Right atrium auricular region (tissue), 2 donors: ENCODE results near the gene CREB3L4. TPM values are rescaled to one million over a fixed set of nuclear protein-coding genes. Genes with fewer than 3 reads are reported as not detected.
"Not testable (repeated sequence)": the region's sequence is repeated elsewhere in the genome, so short reads cannot be mapped to it uniquely, and the experiment has no call there.

Experiments
- DNase-seq: peaks from one replicate; pipeline ENCODE4 v3.0.0-alpha.2; 2019; ENCODE audit warnings: low spot score
- H3K27ac ChIP-seq, 2 donors: fragments of 200-600 bp; sonication (generic); 1 replicate in 1 of 2; 2 replicates in 1 of 2; pipeline ENCODE4 v1.5.1; 2016 to 2019
- H3K27me3 ChIP-seq, 2 donors: fragments of 200-600 bp; sonication (generic); one replicate each; pipeline versions ENCODE4 v1.5.1 to v1.6.0; 2017 to 2019
- H3K36me3 ChIP-seq: fragments of 200-600 bp; sonication (generic); one replicate; pipeline ENCODE4 v1.5.1; 2016
- H3K4me1 ChIP-seq, 2 donors: fragments of 200-600 bp; sonication (generic); one replicate each; pipeline versions ENCODE4 v1.5.1 to v1.6.0; 2017 to 2019
- H3K4me3 ChIP-seq, 2 donors: fragments of 200-600 bp; sonication (generic); 1 replicate in 1 of 2; 2 replicates in 1 of 2; pipeline ENCODE4 v1.5.1; 2017 to 2019; ENCODE audit warnings: mild to moderate bottlenecking in 1 of 2, moderate library complexity in 1 of 2
- H3K9me3 ChIP-seq, 2 donors: fragments of 200-600 bp; sonication (generic); one replicate each; pipeline ENCODE4 v1.5.1; 2019
- total RNA-seq, 2 donors: library from RNA; depleted of rRNA; stranded (reverse); fragments of >200 nt; gene quantifications; one replicate each; pipeline ENCODE4 v1.1.0, GENCODE V29; 2016
- TF ChIP-seq, protein P1 (sequence below), 2 donors: fragments of 200-600 bp; sonication (generic); IDR thresholded peaks; one replicate each; pipeline ENCODE4 v1.5.1; 2019; ENCODE audit warnings: antibody characterized with exemption in 2 of 2

CREB3L4 gene
- total RNA-seq, 2 donors from 2014 or later: 4.9 to 5.6 TPM

- H3K27me3 ChIP-seq: no peaks in the 10 kb centered on the region
- H3K9me3 ChIP-seq: no peaks in the 10 kb centered on the region
- no peak for DNase-seq
- H3K36me3 ChIP-seq: peaks cover 27% of the 10 kb centered on the region
- peaks cover 0 to 23% of the 10 kb centered on the region in 2 donors for H3K4me1 ChIP-seq
- TF ChIP-seq, protein P1, sequence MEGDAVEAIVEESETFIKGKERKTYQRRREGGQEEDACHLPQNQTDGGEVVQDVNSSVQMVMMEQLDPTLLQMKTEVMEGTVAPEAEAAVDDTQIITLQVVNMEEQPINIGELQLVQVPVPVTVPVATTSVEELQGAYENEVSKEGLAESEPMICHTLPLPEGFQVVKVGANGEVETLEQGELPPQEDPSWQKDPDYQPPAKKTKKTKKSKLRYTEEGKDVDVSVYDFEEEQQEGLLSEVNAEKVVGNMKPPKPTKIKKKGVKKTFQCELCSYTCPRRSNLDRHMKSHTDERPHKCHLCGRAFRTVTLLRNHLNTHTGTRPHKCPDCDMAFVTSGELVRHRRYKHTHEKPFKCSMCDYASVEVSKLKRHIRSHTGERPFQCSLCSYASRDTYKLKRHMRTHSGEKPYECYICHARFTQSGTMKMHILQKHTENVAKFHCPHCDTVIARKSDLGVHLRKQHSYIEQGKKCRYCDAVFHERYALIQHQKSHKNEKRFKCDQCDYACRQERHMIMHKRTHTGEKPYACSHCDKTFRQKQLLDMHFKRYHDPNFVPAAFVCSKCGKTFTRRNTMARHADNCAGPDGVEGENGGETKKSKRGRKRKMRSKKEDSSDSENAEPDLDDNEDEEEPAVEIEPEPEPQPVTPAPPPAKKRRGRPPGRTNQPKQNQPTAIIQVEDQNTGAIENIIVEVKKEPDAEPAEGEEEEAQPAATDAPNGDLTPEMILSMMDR (IDR thresholded peaks at IDR 0.05): no peak
- peak overlapping the region; percentile 94 to 96 for H3K27ac ChIP-seq
- H3K4me3 ChIP-seq: peak overlapping the region; percentile 93 to 98
These were observed 10.7 kb downstream of the CREB3L4 start for GRCh38 chr1:153978274-153978909.

- not testable (repeated sequence) for H3K27ac ChIP-seq, H3K4me3 ChIP-seq, DNase-seq, H3K27me3 ChIP-seq, H3K9me3 ChIP-seq
- Histone ChIP-seq H3K36me3 (peaks cover 20% of the 10 kb centered on the region), H3K4me1 (peaks cover 0 to 23% of the 10 kb centered on the region in 2 donors)
These were observed 11.4 kb downstream of the CREB3L4 start for GRCh38 chr1:153979091-153979490.

DNA sequence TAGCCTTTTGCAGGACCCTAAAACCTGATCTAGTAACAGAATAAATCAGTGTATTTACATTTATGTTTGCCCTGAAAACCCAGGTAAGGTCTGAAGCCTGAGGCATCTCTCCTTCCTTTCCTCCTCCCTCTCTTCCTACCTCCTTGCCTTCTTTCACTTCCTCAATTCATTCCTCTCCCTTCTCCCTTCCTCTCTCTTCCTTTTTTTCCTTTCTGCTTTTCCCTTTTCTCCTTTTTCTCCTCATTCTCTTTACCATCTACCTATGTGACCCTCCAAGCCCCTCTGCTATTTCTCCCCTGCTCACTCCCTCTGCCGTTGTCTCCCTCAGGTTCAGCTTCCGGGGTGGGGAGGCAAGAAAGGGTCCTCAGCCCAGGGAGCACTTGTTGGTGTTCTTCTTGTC, 14.0 kb downstream of the CREB3L4 start:
- H3K27ac ChIP-seq, DNase-seq, H3K9me3 ChIP-seq, H3K4me3 ChIP-seq, H3K36me3 ChIP-seq, H3K27me3 ChIP-seq: not testable (repeated sequence)
- peaks cover 0 to 33% of the 10 kb centered on the region in 2 donors for H3K4me1 ChIP-seq

- Histone ChIP-seq H3K27me3 (no peaks in the 10 kb centered on the region), H3K4me1 (peaks cover 0 to 26% of the 10 kb centered on the region in 2 donors), H3K9me3 (no peaks in the 10 kb centered on the region), H3K36me3 (no peaks in the 10 kb centered on the region), H3K27ac (peak overlapping the region in 1 of 2 donors; percentile 85), H3K4me3 (peak overlapping the region in 1 of 2 donors; percentile 64)
- no peak for DNase-seq
- TF ChIP-seq, protein P1 (IDR thresholded peaks at IDR 0.05): no peak
These were observed 16.6 kb downstream of the CREB3L4 start for GRCh38 chr1:153984123-153984894.

DNA sequence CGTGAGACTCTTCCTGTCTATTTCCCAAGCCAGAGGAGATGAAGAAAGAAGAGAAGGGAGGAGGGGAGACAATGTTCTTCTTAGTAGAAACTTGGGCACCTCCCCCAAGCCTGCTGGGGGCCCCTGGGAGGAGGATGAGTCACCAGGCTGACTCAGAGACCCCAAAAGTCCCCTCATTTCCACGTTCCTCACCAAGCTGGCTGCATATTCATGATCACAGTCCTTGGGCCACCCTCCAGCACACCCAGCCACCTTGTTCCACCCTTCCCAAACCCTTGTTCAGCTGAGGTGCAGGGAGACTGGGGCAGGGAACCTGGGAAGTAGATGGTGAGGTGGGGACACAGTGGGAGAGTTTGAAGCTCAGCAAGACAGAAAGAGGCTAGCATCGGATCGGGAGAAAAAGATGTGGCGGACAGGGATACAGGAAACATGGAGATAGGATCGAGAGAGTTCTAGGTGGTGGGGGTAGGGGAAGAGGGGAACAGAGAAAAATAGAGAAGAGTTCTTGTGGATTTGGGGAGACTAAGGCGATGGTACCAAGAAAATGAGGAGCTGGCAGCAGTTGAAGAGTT, 17.7 kb downstream of the CREB3L4 start:
- Histone ChIP-seq H3K4me3 (peak overlapping the region; percentile 51 to 64), H3K4me1 (peaks cover 0 to 26% of the 10 kb centered on the region in 2 donors), H3K27me3 (no peaks in the 10 kb centered on the region), H3K27ac (peak overlapping the region; percentile 85 to 89), H3K9me3 (no peaks in the 10 kb centered on the region), H3K36me3 (no peaks in the 10 kb centered on the region)
- TF ChIP-seq, protein P1 (IDR thresholded peaks at IDR 0.05): no peak
- DNase-seq: peak; percentile 80

DNA sequence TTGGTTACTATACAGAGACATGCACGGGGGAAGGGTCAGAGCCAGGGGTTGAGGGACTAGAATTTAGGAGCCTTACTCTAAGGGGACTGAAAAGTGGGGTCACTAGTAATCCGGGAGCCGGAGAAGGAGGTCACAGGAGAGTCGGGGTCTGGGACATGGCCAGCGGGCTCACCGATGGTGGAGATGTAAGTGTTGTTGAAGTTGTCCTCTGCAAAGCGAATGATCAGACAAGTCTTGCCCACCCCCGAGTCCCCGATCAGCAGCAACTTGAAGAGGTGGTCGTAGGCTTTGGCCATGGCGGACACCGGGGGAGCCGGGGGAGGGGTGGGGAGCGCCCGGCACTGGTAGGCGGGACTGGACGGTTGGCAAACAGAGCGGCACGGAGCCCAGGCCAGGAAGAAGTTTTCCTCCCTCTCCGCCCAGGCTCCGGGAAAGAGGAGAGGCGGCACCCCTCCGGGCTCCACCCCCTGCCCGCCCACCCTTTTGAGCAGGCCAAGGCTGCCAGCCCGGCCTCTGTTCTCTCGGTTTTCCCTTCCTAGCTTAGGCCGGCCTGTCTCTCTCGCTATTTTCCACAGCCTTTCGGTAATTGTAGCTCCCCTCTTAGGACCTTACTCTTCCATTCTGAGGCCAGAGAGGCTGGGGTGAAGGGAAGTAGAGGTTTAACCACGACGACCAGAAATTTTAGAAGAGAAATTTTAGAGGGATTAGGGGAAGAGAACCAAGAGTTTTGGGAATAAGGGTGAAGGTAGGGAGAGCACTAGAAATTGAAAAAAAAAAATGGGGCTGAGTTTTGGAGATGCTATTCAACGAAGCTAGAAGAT, 18.4 kb downstream of the CREB3L4 start, which contains the start of gene RAB13:
RAB13 (minus strand) TSS at position 399 of the 821 bp plus-strand sequence; CDS start at position 296, 103 bp downstream.
- TF ChIP-seq, protein P1 (IDR thresholded peaks at IDR 0.05): no peak
- Histone ChIP-seq H3K36me3 (peaks cover under 1% of the 10 kb centered on the region), H3K4me1 (peaks cover 0 to 26% of the 10 kb centered on the region in 2 donors), H3K27me3 (no peaks in the 10 kb centered on the region), H3K4me3 (peak within 1 kb of the TSS; percentile 51 to 64), H3K27ac (peak within 1 kb of the TSS; percentile 85 to 89), H3K9me3 (no peaks in the 10 kb centered on the region)
- DNase-seq: peak; percentile 90
